Adrenal gland (tissue), 12 donors: ENCODE data around the gene SLX4. TPM values are rescaled to one million over a fixed set of nuclear protein-coding genes. Genes with fewer than 3 reads are reported as not detected.
A peak's percentile ranks its signal among the peaks of the same experiment; 100 is the strongest.

Experiments
- DNase-seq, 7 donors: peaks; one replicate each; pipeline ENCODE4 v3.0.0-alpha.2; 2019 to 2020
- H3K27ac ChIP-seq, 5 donors: fragments of 200-600 bp; sonication (generic) in 4 of 5; 1 replicate in 3 of 5; 2 replicates in 2 of 5; pipeline versions ENCODE4 v1.5.1 to v1.8.0; 2016 to 2020; ENCODE audit warnings: mild to moderate bottlenecking in 1 of 5
- H3K27me3 ChIP-seq: fragments of 200-600 bp; 2 replicates; pipeline ENCODE4 v1.8.0; 2021
- H3K36me3 ChIP-seq, 2 donors: fragments of 200-600 bp; replicated peaks in 1 of 2; 1 replicate in 1 of 2; 2 replicates in 1 of 2; pipeline versions ENCODE4 v1.5.1 to v1.8.0; 2018 to 2022
- H3K4me1 ChIP-seq, 2 donors: fragments of 200-600 bp; replicated peaks in 1 of 2; 1 replicate in 1 of 2; 2 replicates in 1 of 2; pipeline versions ENCODE4 v1.5.1 to v1.8.0; 2018 to 2021
- H3K4me3 ChIP-seq, 4 donors: fragments of 200-600 bp; sonication (generic) in 3 of 4; one replicate each; pipeline ENCODE4 v1.5.1; 2016 to 2018
- H3K9me3 ChIP-seq, 3 donors: fragments of 200-600 bp; sonication (generic) in 1 of 3; replicated peaks in 1 of 3; 1 replicate in 2 of 3; 2 replicates in 1 of 3; pipeline versions ENCODE4 v1.5.1 to v1.8.0; 2016 to 2021
- POLR2A ChIP-seq, 2 donors: fragments of 450-650 bp; IDR thresholded peaks; one replicate each; pipeline ENCODE4 v1.6.1; 2017; ENCODE audit warnings: antibody characterized with exemption in 2 of 2, mild to moderate bottlenecking in 2 of 2, moderate library complexity in 1 of 2
- WGBS, 4 donors: extraction: QIAGEN DNeasy Blood & Tissue Kit in 2 of 4; methylation state at CpG; one replicate each; pipeline versions ENCODE4 v1.1.5 to v1.1.7; 2013 to 2017; 5-methylcytosine and 5-hydroxymethylcytosine counted together
- intact Hi-C, 2 donors: fragments of 100-400 bp; cut with DNase I; formaldehyde crosslinking; loops; one replicate each; pipeline versions ENCODE4 v1.14.1 to v1.15.0; 2022 to 2023
- polyA plus RNA-seq, 3 donors: library from polyadenylated mRNA; stranded (reverse); fragments of 200-250 nt in 2 of 3; fragments of 350-450 nt in 1 of 3; fragmentation: Illumina TruSeq in 1 of 3; extraction: RNeasy Lipid Tissue Mini Kit (QIAGEN cat#74804) in 1 of 3; gene quantifications; one replicate each; pipeline ENCODE4 v1.2.3, GENCODE V29; 2013 to 2014
- total RNA-seq, 9 donors: library from RNA; depleted of rRNA in 4 of 9; stranded (reverse); fragments of >200 nt in 4 of 9; fragments of 120-200 nt in 1 of 9; fragmentation: NEBNext Ultra II Directional in 1 of 9; extraction: Animal tissue kit (Norgen Biotek cat#: 25700) in 1 of 9; gene quantifications; one replicate each; pipeline versions ENCODE4 v1.1.0 to v1.2.4, GENCODE V29; 2013 to 2023
- TF ChIP-seq, protein P1 (sequence below), 6 experiments: fragments of 450-650 bp in 4 of 6; fragments of 200-600 bp in 2 of 6; sonication (generic) in 1 of 6; IDR thresholded peaks; 1 replicate in 5 of 6; 2 replicates in 1 of 6; pipeline versions ENCODE4 v1.5.1 to v1.8.0; 2016 to 2021; ENCODE audit warnings: antibody characterized with exemption in 6 of 6, mild to moderate bottlenecking in 2 of 6, moderate library complexity in 1 of 6
- donor health status: healthy with polysubstance abuse.
- donor health status: Bipolar disorder and iron deficiency.
- donor health status: DM: yes; HTN: yes; CAD: no.
- donor health status: DM: no; HTN: no; CAD: no.
- donor health status: DM: no; HTN: no; CAD: no.
- donor health status: DM: yes; HTN: yes; CAD: no.

SLX4 gene
- total and polyA plus RNA-seq, 12 donors = 1.7 to 8.2 (median 4.2) TPM

DNA sequence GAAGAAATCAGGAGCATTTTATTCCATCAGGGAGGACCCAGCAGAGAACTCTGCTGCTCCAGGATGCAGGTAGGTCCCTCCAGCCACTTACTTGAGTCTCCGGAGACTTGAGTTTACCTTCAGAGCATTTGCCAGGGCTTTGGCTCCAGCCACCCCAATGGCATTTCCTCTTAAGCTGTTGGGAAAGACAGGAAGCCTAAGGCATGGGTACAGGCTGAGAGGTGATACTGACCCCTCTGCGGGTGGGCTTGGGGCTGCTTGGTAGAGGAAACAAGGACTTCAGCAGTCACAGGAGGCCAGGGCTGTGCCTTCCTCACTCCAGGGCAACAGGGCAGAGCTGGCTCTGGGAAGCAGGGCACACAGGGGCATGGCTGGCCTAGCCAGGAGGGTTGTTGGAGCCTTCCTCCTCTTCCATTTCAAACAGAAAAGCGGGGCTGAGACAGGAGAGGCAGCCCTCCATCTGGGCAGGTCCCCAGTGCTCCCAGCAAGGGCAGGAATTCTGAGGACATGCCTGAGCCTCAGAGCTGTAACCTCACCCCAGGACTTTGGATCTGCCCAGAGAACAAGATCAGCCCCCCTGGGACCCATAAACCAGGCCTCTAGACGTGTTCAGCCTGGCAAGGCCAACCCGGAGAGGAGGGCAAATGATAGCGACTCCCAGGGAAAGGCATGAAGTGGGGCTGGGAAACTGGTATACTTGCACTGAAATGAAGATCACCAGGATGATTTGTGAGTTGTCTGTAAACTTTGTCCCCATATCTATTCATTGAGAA lies 68.6 kb downstream of the SLX4 start:
- Histone ChIP-seq H3K4me1 (no peaks in the 10 kb centered on the region), H3K36me3 (peaks cover 0 to 18% of the 10 kb centered on the region in 2 donors), H3K27ac (no peak overlapping the region), H3K27me3 (no peaks in the 10 kb centered on the region), H3K4me3 (no peak overlapping the region), H3K9me3 (no peaks in the 10 kb centered on the region)
- no peak for DNase-seq
- TF ChIP-seq, protein P1, sequence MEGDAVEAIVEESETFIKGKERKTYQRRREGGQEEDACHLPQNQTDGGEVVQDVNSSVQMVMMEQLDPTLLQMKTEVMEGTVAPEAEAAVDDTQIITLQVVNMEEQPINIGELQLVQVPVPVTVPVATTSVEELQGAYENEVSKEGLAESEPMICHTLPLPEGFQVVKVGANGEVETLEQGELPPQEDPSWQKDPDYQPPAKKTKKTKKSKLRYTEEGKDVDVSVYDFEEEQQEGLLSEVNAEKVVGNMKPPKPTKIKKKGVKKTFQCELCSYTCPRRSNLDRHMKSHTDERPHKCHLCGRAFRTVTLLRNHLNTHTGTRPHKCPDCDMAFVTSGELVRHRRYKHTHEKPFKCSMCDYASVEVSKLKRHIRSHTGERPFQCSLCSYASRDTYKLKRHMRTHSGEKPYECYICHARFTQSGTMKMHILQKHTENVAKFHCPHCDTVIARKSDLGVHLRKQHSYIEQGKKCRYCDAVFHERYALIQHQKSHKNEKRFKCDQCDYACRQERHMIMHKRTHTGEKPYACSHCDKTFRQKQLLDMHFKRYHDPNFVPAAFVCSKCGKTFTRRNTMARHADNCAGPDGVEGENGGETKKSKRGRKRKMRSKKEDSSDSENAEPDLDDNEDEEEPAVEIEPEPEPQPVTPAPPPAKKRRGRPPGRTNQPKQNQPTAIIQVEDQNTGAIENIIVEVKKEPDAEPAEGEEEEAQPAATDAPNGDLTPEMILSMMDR (IDR thresholded peaks at IDR 0.05) = no peak
- no peak for TF ChIP-seq POLR2A (IDR thresholded peaks at IDR 0.05)
- intact Hi-C loops = no loop called here
- 70 to 74% (median 73%) methylated on average over 6 of the region's 6 CpGs for WGBS, 4 donors

DNA sequence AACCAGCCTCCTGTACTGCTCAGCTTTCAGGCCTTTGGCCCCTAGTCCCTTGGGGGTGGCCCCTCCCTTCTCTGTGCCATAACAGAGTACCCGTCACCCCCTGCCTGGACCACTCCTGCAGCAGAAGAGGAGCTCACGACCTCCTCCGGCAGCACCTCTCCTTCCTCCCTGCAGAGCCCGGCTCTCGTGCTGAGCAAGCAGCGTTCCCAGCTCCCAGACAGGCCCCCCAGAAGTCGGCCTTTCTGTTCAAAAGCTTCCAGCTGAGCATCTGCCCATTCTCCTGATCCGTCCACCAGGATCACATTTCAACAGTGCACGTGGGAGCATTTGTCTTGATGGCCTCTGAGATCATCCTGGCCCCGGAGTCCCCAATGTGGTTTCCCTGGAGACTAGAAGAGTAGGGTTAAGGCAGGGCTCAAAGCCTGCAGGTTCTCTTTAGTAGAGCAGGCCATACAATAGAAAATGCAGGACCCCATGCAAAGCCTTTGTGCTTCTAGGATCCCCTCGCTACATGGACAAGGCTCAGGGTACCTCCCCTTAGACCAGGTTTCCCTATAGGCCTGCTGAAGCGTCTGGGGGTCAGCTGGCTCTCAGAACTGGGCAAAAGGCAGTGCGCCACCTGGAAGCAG lies 69.8 kb downstream of the SLX4 start:
- Histone ChIP-seq H3K27me3 (no peaks in the 10 kb centered on the region), H3K9me3 (no peaks in the 10 kb centered on the region), H3K36me3 (peaks cover 0 to 22% of the 10 kb centered on the region in 2 donors), H3K4me1 (peaks cover 0 to 4% of the 10 kb centered on the region in 2 donors), H3K4me3 (no peak overlapping the region), H3K27ac (no peak overlapping the region)
- DNase-seq = no peak
- 88 to 90% (median 88%) methylated on average over 13 of the region's 13 CpGs for WGBS, 4 donors
- TF ChIP-seq, protein P1 (IDR thresholded peaks at IDR 0.05) = no peak
- no peak for TF ChIP-seq POLR2A (IDR thresholded peaks at IDR 0.05)
- intact Hi-C loops = no loop called here

- peaks cover 0 to 43% of the 10 kb centered on the region in 2 donors for H3K36me3 ChIP-seq
- WGBS, 4 donors = 72 to 93% (median 90%) methylated on average over 4 of the region's 4 CpGs
- no peak for DNase-seq
- intact Hi-C loops = no loop called here
- peaks cover 0 to 4% of the 10 kb centered on the region in 2 donors for H3K4me1 ChIP-seq
- no peak for TF ChIP-seq POLR2A (IDR thresholded peaks at IDR 0.05)
- TF ChIP-seq, protein P1 (IDR thresholded peaks at IDR 0.05) = no peak
- no peak overlapping the region for H3K27ac ChIP-seq
- no peaks in the 10 kb centered on the region for H3K27me3 ChIP-seq
- no peak overlapping the region for H3K4me3 ChIP-seq
- H3K9me3 ChIP-seq = no peaks in the 10 kb centered on the region
These were observed 73.2 kb downstream of the SLX4 start for GRCh38 chr16:3538222-3538621.

GRCh38 chr16:3536851-3537250 lies 74.6 kb downstream of the SLX4 start:
- TF ChIP-seq, protein P1 (IDR thresholded peaks at IDR 0.05) = no peak
- TF ChIP-seq POLR2A (IDR thresholded peaks at IDR 0.05) = no peak
- H3K9me3 ChIP-seq = no peaks in the 10 kb centered on the region
- H3K4me3 ChIP-seq = no peak overlapping the region
- H3K4me1 ChIP-seq = peaks cover 0 to 4% of the 10 kb centered on the region in 2 donors
- WGBS, 4 donors = 41 to 57% (median 46%) methylated on average over 4 of the region's 4 CpGs
- peaks cover 0 to 53% of the 10 kb centered on the region in 2 donors for H3K36me3 ChIP-seq
- no peaks in the 10 kb centered on the region for H3K27me3 ChIP-seq
- peak in 6 of 7 donors; percentile 23 to 71 (median 46) for DNase-seq
- intact Hi-C loops = no loop called here
- no peak overlapping the region for H3K27ac ChIP-seq
